IMR-90 (cell line): ENCODE data around the gene GLRX5. TPM values are rescaled to one million over a fixed set of nuclear protein-coding genes. Genes with fewer than 3 reads are reported as not detected.

Experiments used
- ATAC-seq: fragments of 200-7000 bp; cut with Tn5 transposase; 2 replicates; pipeline ENCODE4 v1.9.1; 2020; ENCODE audit warnings: low read depth, mild to moderate bottlenecking, moderate library complexity
- BruUV-seq: library from RNA; stranded (reverse); fragments of 400-500 nt; replicated peaks from 2 replicates; lab custom pipeline; 2021; lab: Mats Ljungman, UMichigan
- CTCF ChIA-PET: fragments of 300-600 bp; formaldehyde crosslinking; extraction: SDS; loops from one replicate; lab custom pipeline; 2021; ENCODE audit warnings: antibody characterized with exemption; lab: Yijun Ruan, JAX
- POLR2A ChIA-PET: fragments of 300-600 bp; sonication (Branson Sonifier 250); formaldehyde crosslinking; loops from one replicate; lab custom pipeline; 2022; ENCODE audit warnings: antibody characterized with exemption; ENCODE audit not compliant: unreplicated experiment; lab: Charles Lee
- DNase-seq: peaks from one replicate; pipeline ENCODE4 v3.0.0; 2013
- H2AFZ ChIP-seq: replicated peaks from 2 replicates; pipeline ENCODE3; 2013; ENCODE audit warnings: low read length, mild to moderate bottlenecking; ENCODE audit not compliant: poor library complexity
- H2AK5ac ChIP-seq: 2 replicates; pipeline ENCODE4 v1.6.1; 2013; ENCODE audit warnings: low read depth, low read length, inconsistent platforms
- H2AK9ac ChIP-seq: replicated peaks from 2 replicates; pipeline ENCODE3; 2013; ENCODE audit warnings: mild to moderate bottlenecking, low read depth, low read length, moderate library complexity; ENCODE audit not compliant: poor library complexity
- H2BK120ac ChIP-seq: 2 replicates; pipeline ENCODE4 v1.6.1; 2013; ENCODE audit warnings: low read depth, low read length, inconsistent platforms
- H2BK15ac ChIP-seq: 3 replicates; pipeline ENCODE4 v1.6.1; 2013; ENCODE audit warnings: low read depth, low read length, inconsistent platforms
- H2BK20ac ChIP-seq: 2 replicates; pipeline ENCODE4 v1.6.1; 2013; ENCODE audit warnings: low read depth, mild to moderate bottlenecking, inconsistent platforms, low read length, moderate library complexity
- H2BK5ac ChIP-seq: 2 replicates; pipeline ENCODE4 v1.6.1; 2013; ENCODE audit warnings: mild to moderate bottlenecking, low read depth, low read length, inconsistent platforms; ENCODE audit not compliant: poor library complexity, severe bottlenecking
- H3K14ac ChIP-seq: replicated peaks from 2 replicates; pipeline ENCODE4 v1.6.1; 2013; ENCODE audit warnings: low read depth, low read length, inconsistent platforms
- H3K18ac ChIP-seq: 2 replicates; pipeline ENCODE4 v1.6.1; 2013; ENCODE audit warnings: low read depth, low read length, control low read depth
- H3K23ac ChIP-seq: 2 replicates; pipeline ENCODE4 v1.6.1; 2013; ENCODE audit warnings: low read depth, low read length, inconsistent platforms
- H3K27ac ChIP-seq: 2 replicates; pipeline ENCODE4 v1.5.1; 2013; ENCODE audit warnings: mild to moderate bottlenecking, control low read depth, low read length; ENCODE audit not compliant: insufficient read depth
- H3K27me3 ChIP-seq: 2 replicates; pipeline ENCODE4 v1.6.1; 2013; ENCODE audit warnings: low read length; ENCODE audit not compliant: control insufficient read depth, insufficient read depth
- H3K36me3 ChIP-seq: 2 replicates; pipeline ENCODE4 v1.6.1; 2013; ENCODE audit warnings: low read length, mixed read lengths; ENCODE audit not compliant: control insufficient read depth, insufficient read depth
- H3K4ac ChIP-seq: 2 replicates; pipeline ENCODE4 v1.6.1; 2013; ENCODE audit warnings: low read depth, low read length, inconsistent platforms
- H3K4me1 ChIP-seq: 2 replicates; pipeline ENCODE4 v1.6.1; 2013; ENCODE audit warnings: low read length, mixed read lengths; ENCODE audit not compliant: control insufficient read depth, insufficient read depth
- H3K4me2 ChIP-seq: 2 replicates; pipeline ENCODE4 v1.6.1; 2013; ENCODE audit warnings: low read depth, mild to moderate bottlenecking, control low read depth, low read length, moderate library complexity
- H3K4me3 ChIP-seq: 2 replicates; pipeline ENCODE4 v1.5.1; 2013; ENCODE audit warnings: low read depth, mild to moderate bottlenecking, control low read depth, low read length, moderate library complexity; ENCODE audit not compliant: insufficient read depth
- H3K56ac ChIP-seq: 2 replicates; pipeline ENCODE4 v1.6.1; 2013; ENCODE audit warnings: low read length, inconsistent platforms; ENCODE audit not compliant: insufficient read depth; ENCODE audit errors: extremely low read depth
- H3K79me1 ChIP-seq, 2 experiments: 2 replicates each; pipeline ENCODE4 v1.6.1; 2013; ENCODE audit warnings: low read length in 2 of 2, inconsistent platforms in 1 of 2, low read depth in 1 of 2
- H3K9ac ChIP-seq: 2 replicates; pipeline ENCODE4 v1.6.1; 2013; ENCODE audit warnings: low read depth, low read length, control low read depth
- H3K9me1 ChIP-seq: 2 replicates; pipeline ENCODE4 v1.6.1; 2013; ENCODE audit warnings: low read length, inconsistent platforms; ENCODE audit not compliant: insufficient read depth
- H3K9me3 ChIP-seq: 2 replicates; pipeline ENCODE4 v1.6.1; 2013; ENCODE audit warnings: low read length; ENCODE audit not compliant: control insufficient read depth, insufficient read depth
- H4K20me1 ChIP-seq: 2 replicates; pipeline ENCODE4 v1.6.1; 2013; ENCODE audit warnings: low read length, inconsistent platforms; ENCODE audit not compliant: insufficient read depth
- H4K5ac ChIP-seq: 2 replicates; pipeline ENCODE4 v1.6.1; 2013; ENCODE audit warnings: mild to moderate bottlenecking, low read depth, low read length, control low read depth
- H4K8ac ChIP-seq, 2 experiments: 2 replicates each; pipeline ENCODE4 v1.6.1; 2013; ENCODE audit warnings: low read depth in 2 of 2, low read length in 2 of 2, control low read depth in 1 of 2, inconsistent platforms in 1 of 2
- H4K91ac ChIP-seq: 2 replicates; pipeline ENCODE4 v1.6.1; 2013; ENCODE audit warnings: low read depth, low read length, inconsistent platforms; ENCODE audit not compliant: insufficient read depth
- BHLHE40 ChIP-seq: fragments of 150-350 bp; IDR thresholded peaks from 2 replicates; pipeline ENCODE4 v1.6.1; 2016; ENCODE audit warnings: mild to moderate bottlenecking, low read depth, low read length
- CEBPB ChIP-seq: IDR thresholded peaks from 2 replicates; pipeline ENCODE4 v1.6.1; 2012; ENCODE audit warnings: low read depth, low read length, improper control_type of control experiment
- FOS ChIP-seq: fragments of 150-350 bp; IDR thresholded peaks from 2 replicates; pipeline ENCODE4 v1.6.1; 2016; ENCODE audit warnings: low read depth, low read length
- WGBS, 2 experiments: methylation state at CpG; one replicate each; pipeline versions ENCODE4 v1.1.5 to v1.1.7; 2013; ENCODE audit warnings: missing lambda C conversion rate in 2 of 2; ENCODE audit not compliant: insufficient read length in 1 of 2; ENCODE audit errors: extremely low coverage in 2 of 2; 5-methylcytosine and 5-hydroxymethylcytosine counted together
- dilution Hi-C: fragments of 300-500 bp; cut with HindIII; formaldehyde crosslinking; loops from one replicate; pipeline ENCODE4 v1.14.3; 2018; ENCODE audit warnings: low sequenced_read_pairs; ENCODE audit not compliant: unreplicated experiment
- in situ Hi-C: fragments of 300-500 bp; cut with MboI; formaldehyde crosslinking; loops from 3 replicates; pipeline ENCODE4 v1.14.3; 2019; ENCODE audit warnings: low sequenced_read_pairs, inconsistent platforms, mixed read lengths
- intact Hi-C: fragments of 100-400 bp; cut with micrococcal nuclease; formaldehyde crosslinking; loops from 2 replicates; pipeline ENCODE4 v1.10.0; 2022
- polyA plus RNA-seq, 3 experiments: library from polyadenylated mRNA; depleted of rRNA; stranded (reverse); fragments of >200 nt; gene quantifications; 2 replicates each; pipeline ENCODE4 v1.2.3, GENCODE V29; 2012; ENCODE audit warnings: low replicate concordance in 1 of 3
- total RNA-seq: library from RNA; depleted of rRNA; stranded (reverse); fragments of >200 nt; gene quantifications from 2 replicates; pipeline ENCODE4 v1.2.3, GENCODE V29; 2012
- TF ChIP-seq, protein P1 (sequence below): fragments of 150-350 bp; IDR thresholded peaks from 2 replicates; pipeline ENCODE4 v1.6.1; 2016; ENCODE audit warnings: low read depth, mild to moderate bottlenecking, low read length, moderate library complexity, borderline replicate concordance

Gene GLRX5
- total and polyA plus RNA-seq, 2 of the 4 experiments (the other 2 are of a cell fraction): 32.4 to 40.4 TPM

DNA sequence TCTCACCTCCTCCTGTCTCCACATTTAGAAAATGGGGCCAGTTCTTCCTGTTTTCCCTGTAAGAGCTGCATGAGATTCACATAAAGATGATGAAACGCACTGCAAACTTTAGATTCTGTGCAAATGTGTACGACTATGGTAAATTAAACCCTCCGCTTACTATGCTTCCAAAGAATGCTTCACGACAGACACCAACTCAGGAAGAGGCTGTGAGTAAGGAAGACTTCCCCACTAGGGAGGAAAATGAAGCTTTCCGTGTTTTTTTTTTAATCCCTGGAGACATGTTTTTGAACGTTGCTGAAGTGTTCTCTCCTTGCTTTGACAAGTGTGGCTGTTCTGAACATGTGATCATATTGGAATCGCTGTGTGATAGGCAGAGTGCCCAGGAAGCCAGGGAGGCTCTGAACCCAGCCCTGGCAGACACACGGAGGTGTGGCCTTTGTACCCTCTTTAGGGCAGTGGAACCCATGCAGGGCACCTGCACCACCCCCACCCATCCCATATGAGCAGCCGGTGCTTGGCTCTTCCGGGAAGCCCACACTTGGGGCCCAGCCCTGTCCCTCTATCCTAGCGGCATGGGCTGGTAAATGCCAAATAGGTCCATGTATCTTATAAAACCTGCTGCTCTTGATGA, 10.9 kb upstream of the GLRX5 start:
- CTCF ChIA-PET: interaction anchor here (0.7 to 1.3 kb wide), 4 partner anchors 7 to 805 kb away, joined by 3 to 11 read pairs (median 4); partner anchors contain the start of gene SYNE3
- POLR2A ChIA-PET: no interaction called here
- WGBS, 2 experiments: 46% methylated on average over 2 of the region's 11 CpGs; no CpG with 5 or more reads in 1 of the 2 experiments

More for the DNA sequence above, 10.9 kb upstream of the GLRX5 start:
- Histone ChIP-seq H2AFZ (peak overlapping the region; percentile 69), H2AK9ac (peak overlapping the region; percentile 86), H3K4me2 (peak overlapping the region; percentile 67), H3K4me3 (no peak overlapping the region), H3K79me1 (peaks cover 9 to 54% of the 10 kb centered on the region in 2 experiments; a peak in 3 of 4 replicates), H4K5ac (peak overlapping the region; percentile 88), H4K20me1 (no peaks in the 10 kb centered on the region), H3K36me3 (no peaks in the 10 kb centered on the region), H4K91ac (peak overlapping the region; percentile 96), H3K27ac (peak overlapping the region; percentile 89), H3K9me1 (peaks cover 34% of the 10 kb centered on the region), H3K4ac (peak overlapping the region; percentile 97), H3K56ac (peak overlapping the region; percentile 86; the same call in 1 of the 2 replicates), H3K9ac (peak overlapping the region; percentile 59), H2BK15ac (peak overlapping the region; percentile 71; the same call in 2 of the 3 replicates), H3K4me1 (peaks cover 47% of the 10 kb centered on the region), H2AK5ac (peak overlapping the region; percentile 92; the same call in 1 of the 2 replicates), H2BK5ac (peak overlapping the region; percentile 94), H2BK120ac (peak overlapping the region; percentile 98), H3K14ac (peak overlapping the region; percentile 94), H3K18ac (peak overlapping the region; percentile 80), H3K23ac (peak overlapping the region; percentile 88), H3K27me3 (no peaks in the 10 kb centered on the region), H2BK20ac (peak overlapping the region; percentile 95), H4K8ac (peak overlapping the region; percentile 59 to 97), H3K9me3 (no peaks in the 10 kb centered on the region)
- no peak for TF ChIP-seq BHLHE40
- TF ChIP-seq CEBPB: peak; percentile 92
- no peak for TF ChIP-seq FOS
- TF ChIP-seq, protein P1, sequence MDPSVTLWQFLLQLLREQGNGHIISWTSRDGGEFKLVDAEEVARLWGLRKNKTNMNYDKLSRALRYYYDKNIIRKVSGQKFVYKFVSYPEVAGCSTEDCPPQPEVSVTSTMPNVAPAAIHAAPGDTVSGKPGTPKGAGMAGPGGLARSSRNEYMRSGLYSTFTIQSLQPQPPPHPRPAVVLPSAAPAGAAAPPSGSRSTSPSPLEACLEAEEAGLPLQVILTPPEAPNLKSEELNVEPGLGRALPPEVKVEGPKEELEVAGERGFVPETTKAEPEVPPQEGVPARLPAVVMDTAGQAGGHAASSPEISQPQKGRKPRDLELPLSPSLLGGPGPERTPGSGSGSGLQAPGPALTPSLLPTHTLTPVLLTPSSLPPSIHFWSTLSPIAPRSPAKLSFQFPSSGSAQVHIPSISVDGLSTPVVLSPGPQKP: no peak
- in situ Hi-C loops: loop anchor here (25.0 kb wide), 1 partner anchor 387 kb away; no protein-coding TSS in a partner anchor
- BruUV-seq: no TSS peak
- dilution Hi-C loops: no loop called here
- intact Hi-C loops: no loop called here
- ATAC-seq (peak; percentile 44), DNase-seq (peak; percentile 89)
